MV-4-11 (cell line): ENCODE results near the gene TASP1.

Source experiments
- DNase-seq: peaks from one replicate; lab custom pipeline; 2025; lab: John Stamatoyannopoulos, UW

The TASP1 gene

DNA sequence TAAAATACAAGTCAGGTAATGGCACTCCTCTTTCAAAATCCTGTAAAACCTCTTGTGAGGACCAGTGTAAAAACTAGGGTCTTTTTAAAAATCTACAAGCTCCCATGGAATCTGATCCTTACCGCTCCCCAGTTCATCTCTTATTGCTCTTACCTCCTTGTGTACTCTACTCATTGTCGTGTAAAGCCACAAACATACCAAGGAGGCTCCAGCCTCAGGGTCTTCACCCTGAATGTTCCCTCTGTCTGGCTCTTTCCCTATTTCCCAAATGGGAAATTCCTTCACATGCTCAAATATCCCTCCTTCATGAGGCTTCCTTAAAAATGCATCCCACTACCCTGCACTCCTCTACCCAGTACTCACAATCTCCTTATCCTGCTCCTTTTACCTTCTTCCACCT, 67.1 kb downstream of the TASP1 start:
- DNase-seq = no peak

DNA sequence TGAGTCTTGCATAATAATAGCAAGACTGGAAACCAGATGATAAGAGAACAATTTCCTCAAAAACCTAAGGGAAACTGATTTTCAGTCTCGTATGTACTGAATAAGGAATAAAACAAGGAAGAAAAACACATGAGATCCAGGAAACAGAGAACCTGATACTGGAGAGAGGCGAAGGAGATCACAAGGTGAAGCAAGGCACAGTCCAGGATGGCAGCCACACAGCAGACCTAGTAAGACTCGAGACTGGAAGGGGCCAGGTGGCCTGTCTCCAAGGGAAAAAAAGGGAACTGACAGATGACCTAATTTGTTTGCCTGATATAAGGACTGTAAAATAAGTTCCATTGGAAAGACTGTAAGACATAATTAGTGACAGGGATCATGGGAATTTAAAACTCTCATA, 71.1 kb downstream of the TASP1 start:
- DNase-seq = peak; percentile 55

DNA sequence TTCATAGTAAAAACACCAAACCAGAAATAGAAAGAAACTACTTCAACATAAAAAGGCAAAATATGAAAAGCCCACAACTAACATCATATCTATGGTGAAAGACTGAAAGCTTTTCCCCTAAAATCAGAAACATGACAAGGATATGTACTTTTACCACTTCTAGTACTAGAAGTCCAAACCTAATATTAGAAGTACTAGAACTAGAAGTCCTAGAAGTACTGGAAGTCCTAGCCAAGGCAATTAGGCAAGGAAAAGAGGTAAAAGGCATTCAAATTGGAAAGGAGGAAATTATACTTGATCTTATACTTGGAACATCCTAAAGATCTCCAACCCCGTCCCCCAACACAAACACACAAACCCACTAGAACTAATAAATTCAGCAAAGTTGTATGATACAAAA, 74.9 kb downstream of the TASP1 start:
- DNase-seq = no peak

DNA sequence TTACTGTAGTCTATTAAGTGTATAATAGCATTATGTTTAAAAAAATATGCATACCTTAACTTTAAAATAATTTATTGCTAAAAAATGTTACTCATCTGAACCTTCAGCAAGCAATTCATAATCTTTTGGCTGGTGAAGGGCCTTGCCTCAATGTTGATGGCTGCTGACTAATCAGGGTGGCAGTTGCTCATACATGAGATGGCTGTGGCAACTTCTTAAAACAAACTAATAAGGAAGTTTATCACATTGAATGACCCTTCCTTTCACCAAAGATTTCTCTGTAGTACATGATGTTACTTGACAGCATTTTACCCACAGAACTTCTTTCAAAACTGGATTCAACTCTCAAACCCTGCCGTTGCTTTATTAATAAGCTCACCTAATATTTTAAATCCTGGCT, 84.0 kb downstream of the TASP1 start:
- DNase-seq = peak; percentile 21

DNA sequence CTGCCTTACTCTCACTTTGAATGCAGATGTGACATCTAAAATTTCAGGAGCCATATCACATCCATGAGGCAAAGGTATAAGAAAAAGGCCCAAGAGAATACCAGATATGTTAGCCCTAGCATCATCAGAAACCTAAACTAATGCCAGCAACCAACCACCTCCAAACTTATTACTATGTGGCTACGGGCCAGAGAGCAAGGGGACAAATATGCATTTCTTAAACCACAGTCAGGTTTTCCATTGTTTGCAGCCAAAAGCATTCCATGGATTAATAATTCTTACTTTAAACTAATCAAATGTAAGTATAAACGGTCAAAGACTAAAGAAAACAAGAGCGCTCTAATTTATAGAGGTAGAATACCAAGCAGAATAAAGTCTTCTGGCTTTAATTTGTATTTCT, 84.7 kb downstream of the TASP1 start:
- DNase-seq = no peak

DNA sequence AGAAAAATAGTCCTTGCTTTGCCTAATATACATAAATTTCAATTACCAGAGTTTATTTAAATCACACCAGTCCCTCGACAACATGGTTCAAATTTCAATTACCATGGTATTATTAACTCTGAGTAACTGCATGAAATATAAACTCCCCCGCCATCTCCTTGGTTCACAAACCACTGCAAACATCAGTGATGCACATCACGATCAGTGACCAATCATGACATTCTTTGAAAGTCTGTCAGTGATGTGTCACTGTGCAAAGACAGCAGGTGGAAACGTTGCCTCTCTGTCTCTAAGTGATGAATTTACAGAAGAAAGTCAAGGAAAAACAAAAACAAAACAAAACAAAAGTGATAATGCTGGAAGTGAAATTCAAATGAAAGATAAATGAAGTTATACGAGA, 86.7 kb downstream of the TASP1 start:
- DNase-seq = no peak

DNA sequence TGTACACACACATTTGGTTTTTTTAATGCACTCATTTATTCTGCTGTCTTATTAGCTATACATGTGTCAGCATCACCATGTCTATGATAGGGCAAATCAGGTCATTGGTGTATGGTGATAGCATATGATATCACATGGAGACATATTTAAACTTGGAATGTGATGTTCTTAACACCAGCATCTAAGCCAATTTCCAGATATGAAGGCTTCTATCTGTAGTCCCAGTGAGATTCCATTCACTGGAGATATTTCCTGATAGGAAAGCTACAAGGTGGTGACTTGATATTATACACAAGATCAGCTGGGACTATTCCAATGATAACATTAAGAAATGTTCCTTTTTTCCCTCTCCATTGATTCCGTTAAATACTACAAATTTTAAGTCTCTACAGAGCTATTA, 89.3 kb downstream of the TASP1 start:
- DNase-seq = no peak

DNA sequence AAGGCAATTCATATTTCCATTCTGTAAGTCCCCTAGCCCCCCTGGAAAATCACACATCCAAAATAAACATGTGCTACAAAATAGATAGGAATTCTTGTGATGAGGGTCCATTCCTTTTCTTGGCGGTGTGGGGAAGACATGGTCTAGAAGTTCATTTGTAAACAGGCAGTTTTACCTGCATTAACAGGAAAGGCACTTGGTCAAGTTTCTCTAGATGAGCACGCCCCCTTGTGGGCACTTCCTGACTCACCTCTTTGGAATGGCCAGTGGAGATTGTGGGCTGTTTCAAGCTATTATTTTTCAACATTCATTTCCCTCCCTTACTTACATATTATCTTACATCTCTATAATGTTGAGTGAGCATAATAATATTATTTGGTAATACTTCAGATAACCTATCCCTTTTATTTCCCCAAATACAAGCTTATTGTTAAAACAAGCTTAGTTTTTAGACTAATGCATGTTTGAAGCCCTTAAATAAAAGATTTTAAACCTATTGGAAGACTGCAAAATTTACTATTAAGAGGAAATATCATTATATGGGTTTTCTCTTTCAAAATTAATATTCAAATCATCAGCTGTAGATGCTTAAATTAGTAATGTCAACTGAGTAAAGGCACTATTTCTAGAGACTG, 92.1 kb downstream of the TASP1 start:
- DNase-seq = peak; percentile 31

DNA sequence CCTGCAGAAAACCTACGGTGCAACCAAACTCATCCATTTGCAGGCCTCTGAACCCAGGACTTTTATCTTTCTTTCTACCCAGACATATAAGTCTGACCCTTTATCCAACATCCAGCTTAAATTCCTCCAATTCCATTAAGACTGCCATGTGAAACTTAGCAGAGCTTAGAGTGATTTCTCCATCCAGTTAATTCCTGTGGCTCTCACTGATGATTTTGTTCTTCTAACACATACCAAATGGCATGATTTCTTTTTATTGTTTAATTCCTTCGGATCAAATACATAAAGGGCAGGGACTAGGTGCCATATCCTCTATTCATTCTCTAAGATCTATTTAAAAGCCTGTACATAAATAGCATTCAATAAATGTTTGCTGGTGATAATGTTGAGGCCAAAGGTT, 92.9 kb downstream of the TASP1 start:
- no peak for DNase-seq

DNA sequence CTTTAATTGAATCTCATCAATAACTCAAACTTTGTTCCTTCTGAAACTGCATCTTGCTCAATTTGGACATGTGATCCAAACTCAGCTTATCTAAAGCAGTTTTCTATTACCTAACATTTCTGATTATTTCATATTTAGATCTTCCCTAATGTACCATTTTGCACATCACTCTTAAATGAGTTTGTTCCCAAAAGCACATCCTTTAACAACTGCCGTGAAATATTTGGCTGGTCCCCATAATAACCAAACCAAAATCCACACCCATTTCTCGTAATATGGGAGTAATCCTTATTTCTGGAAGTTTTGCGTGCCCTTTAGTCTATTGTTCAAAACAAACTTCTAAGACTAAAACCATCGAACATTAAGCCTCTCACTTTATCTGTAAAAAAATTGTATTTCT, 94.9 kb downstream of the TASP1 start:
- no peak for DNase-seq

DNA sequence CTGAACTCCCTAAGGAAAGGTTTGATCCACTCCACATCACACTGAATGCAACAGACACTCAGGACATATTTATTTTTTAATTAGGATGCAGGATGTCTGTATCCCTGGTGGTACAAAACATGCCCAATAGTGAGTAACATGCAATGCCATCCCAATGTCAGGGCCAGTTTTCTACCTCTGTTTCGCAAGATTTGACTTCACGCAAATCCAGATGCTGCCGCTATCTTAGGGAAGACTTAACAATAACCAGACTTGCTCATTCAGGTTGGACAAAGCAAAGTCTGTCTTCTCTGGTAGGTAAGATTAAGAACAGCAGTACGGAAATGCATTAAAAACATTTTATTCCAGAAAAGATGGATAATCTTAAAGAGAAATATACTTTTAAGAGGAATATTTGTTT, 103.1 kb downstream of the TASP1 start:
- no peak for DNase-seq

DNA sequence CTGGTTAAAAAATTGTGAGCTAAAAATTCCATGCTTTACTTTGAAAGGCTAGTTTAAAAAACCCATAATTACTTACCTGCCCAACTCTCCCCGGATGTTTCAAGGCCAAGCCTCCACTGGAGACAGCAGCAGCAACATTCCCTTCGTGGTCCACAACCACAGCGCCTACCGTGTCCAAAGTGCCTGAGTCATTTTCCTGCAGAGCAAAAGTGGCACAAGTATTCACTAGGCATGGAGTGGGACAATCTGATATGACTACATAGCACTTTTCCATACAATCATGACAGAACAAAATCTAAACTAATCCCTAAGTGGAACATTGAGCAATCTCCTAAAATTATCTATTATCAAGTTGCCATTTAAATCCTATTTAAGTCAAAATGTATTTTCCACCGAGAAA, 104.8 kb downstream of the TASP1 start:
- DNase-seq = no peak

DNA sequence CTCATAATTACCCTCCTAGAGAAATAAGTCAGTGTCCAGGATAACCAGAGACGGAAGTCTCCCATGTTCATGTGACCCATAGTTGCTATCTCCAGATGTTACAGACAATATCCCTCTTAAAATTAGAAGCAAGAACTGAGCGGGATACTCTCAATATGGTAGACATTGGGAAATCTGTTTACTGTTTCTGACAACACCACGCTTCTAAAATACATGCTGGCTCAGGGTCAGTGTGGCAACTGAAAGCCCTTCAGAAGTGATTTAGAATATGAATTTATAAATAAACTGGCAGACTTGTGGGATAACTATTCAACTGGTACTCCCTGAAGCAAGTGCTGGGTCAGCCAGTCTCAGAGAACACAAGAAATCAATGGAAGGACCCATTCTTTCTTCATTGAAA, 108.6 kb downstream of the TASP1 start:
- no peak for DNase-seq

DNA sequence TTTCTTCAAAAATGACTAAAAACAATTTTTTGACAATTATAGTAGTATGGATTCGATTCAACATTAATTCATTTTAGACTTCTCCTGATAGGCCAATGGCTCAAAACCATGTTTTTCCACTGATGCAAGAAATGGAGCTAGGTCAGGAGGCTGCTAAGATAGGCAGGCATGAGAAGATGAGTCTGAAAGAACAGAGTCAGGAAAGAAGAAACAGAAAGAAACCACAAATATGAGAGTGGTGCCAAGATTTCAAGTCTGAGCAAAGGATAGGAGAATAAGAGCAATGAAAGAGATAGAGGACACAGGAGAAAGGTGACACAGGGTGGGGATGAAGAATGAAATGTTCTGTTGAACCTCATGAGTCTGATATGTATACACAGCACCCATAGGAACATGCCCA, 112.2 kb downstream of the TASP1 start:
- no peak for DNase-seq

DNA sequence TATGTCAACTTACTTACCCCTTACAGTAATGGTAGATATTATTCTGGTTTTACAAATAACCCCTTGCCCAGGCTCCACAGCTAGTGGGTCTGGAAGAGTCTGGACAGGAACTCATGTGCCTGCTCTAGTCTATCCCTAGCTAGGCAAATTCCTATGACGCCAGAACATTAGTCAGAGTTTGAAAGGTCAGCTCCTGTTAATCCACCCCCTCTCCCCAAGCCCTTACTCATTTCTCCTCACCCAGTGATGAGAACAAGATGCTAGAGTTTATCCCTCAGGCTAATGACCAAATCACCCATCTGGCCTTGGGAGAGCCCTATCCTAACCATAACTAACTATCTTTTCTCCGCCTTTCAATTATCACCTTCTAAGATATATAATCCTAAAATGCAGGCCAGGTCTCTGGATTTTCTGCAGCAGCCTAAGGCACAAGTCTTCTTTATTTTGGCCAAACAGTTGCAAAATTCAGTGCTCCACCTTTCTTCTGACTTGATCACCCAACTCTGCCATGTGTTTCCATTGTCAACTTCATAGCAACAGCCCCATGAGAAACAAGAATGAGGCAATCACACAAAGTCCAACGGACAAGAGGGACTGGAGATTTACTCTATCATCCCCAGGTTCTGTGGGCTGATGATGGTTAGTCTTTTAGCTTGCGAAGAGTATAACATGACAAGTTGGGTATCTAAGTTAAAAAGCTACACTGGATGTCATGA, 113.3 kb downstream of the TASP1 start:
- no peak for DNase-seq

DNA sequence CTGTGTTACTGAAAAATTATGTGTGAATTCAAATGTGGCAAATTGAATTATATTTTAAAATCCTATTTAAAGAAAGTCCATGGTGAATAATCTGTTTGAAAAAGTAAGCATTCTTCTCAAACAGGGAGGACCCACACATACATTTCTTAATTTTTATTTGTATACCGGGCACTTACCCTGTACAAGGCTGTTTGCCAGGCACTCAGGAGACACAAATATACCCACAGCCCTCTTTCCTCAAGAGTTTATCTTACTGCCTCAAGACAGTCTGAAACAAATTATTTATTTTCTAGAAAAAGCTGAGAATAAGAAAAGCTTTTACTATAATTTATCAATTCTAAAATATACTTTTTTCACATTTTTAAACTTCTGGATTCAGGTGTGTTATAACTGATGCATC, 114.4 kb downstream of the TASP1 start:
- no peak for DNase-seq

DNA sequence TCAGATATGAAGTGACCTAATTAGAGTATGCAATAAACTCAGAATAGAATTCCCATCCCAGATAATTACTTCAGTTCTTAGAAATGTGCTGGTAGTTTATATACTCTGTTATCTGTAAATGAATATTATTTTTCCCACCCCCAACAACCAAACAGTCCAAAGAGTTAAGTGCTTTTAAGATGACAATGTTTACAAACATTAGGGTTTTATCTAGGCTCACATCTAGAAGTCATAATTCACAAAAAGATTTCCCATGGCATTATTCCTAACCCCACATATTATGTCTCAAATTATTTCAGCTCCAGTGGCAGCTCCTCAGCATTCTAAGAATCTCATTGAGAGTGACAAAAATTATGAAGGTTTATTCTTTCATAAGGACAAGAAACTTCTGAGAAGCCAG, 120.9 kb downstream of the TASP1 start:
- DNase-seq = no peak

DNA sequence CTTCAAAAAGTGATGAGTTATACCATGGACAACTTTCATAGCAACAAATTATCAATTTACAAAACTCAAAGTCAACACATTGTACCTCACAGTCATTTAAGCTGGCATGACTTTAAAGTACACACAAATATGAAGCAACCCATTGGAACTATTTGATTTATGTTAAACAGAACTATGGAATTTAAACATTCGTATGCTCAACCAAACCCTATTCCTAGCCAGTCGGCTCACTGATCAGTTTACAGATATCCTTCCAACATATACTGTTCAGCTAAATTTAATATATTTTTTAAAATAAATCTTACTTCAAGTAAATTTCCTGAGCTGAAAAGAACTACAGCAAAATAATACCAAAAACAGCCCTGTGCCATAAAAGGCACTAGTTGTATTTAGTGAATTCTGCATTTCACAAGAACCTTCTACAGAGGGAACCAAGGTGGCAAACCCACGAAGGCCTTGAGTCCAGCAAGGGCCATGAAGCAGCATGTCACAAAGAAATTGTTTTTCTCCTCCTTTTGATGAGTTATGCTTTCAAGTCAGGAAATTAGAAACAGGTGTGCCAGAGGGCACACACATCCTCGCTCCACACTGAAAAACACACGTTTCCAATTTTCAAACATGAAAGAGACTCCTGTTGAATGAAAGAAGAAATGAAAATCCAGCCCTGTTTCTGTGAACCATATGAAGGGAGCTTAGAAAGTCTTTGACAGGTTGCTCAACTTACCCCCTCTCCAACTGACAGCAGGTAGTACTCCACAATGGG, 122.8 kb downstream of the TASP1 start:
- DNase-seq = no peak

DNA sequence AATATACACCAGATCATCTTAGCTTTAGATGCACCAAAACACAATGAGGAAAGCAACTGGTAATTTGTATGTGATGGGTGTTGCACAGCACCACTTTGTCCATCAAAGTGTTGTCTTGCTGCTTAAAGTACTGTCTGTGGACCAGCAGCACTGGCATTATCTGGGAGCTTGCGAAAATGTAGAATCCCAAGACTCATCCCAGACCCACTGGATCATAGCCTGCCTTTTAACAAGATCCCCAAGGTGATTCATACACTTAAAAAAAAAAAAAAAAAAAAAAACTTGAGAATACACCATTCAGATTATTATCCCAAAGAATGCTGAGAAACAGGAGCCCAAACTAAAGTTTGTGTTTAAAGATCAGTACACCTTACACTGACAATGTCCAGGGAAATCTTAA, 123.4 kb downstream of the TASP1 start:
- no peak for DNase-seq

DNA sequence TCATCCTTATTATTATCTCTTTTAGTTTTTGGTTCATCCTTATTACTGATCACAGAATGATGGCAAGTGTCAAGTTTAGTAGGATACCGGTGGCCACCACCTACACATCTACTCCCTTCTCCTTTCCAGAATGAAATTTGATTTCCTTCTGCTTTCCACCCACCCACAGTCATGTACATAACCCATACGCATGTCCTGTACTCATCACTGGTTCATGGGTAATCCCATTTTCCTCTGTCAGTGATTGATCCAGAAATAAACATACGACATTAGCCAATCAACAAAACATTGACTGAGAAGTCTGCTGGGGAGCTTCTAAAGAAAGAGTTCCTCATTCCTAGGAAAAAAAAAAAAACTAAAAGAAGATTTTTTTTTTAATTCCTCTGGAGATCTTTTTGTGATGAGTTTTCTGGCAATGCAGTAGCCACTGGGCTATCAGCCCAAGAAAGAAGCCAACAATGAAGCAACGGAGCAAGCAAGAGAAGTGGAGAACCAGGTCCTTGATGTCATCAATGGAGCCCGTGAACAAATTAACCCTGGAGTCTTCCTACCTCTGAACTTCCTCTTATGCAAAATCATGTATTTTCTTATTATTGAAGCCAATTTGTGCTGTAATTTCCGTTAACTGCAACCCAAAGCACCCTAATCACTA, 127.8 kb downstream of the TASP1 start:
- peak; percentile 34 for DNase-seq

DNA sequence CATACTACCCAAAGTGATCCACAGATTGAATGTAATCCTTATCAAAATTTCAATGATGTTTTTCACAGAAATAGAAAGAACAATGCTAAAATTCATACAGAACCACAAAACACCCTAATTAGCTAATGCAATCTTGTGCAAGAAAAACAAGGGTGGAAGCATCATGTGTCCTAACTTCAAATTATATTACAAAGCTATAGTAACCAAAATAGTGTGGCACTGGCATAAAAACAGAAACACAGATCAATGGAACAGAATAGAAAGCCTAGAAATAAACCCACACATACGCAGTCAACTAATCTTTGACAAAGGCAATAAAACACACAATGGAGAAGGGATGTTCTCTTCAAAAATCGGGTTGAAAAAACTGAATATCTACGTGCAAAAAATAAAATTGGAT, 131.1 kb downstream of the TASP1 start:
- DNase-seq = no peak

DNA sequence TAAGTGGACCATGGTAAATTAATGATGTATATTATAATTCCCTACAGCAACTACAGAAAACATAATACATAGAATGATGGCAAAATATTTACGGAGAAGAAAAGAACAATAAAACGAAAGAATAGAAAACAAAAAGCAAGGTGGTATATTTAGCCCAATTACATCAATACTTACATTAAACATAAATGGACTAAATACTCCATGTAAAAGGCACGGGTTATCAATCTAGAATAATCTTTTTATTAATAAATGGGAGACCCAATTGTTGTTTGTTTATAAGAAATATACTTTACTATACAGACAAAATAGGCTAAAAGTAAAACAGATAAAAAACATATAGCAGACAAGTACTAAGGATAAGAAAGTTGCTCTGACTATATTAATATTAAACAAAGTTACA, 137.2 kb downstream of the TASP1 start:
- DNase-seq = no peak

DNA sequence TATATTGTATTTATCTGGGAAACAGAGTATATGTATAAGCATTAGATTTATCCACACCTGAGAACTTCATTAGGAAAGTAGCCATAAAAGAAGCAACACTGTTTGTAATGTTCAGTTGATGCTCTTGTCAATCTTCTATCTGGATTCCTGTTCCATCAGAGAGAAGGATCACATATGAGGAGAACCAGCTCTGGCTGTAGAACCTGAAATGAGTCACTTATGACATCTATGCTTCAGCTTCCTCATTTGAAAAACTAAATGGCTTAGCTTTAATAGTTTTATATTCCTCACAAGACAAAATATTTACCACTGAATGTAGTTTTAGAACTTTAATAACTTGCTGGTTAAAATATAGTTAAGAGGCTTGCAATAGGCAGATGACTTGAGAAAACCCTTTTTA, 144.7 kb downstream of the TASP1 start:
- peak; percentile 22 for DNase-seq
